ENCODE data around the gene TMEM53.

- no peak for TF ChIP-seq CTCF (IDR thresholded peaks at IDR 0.05)
- TF ChIP-seq, protein P1, sequence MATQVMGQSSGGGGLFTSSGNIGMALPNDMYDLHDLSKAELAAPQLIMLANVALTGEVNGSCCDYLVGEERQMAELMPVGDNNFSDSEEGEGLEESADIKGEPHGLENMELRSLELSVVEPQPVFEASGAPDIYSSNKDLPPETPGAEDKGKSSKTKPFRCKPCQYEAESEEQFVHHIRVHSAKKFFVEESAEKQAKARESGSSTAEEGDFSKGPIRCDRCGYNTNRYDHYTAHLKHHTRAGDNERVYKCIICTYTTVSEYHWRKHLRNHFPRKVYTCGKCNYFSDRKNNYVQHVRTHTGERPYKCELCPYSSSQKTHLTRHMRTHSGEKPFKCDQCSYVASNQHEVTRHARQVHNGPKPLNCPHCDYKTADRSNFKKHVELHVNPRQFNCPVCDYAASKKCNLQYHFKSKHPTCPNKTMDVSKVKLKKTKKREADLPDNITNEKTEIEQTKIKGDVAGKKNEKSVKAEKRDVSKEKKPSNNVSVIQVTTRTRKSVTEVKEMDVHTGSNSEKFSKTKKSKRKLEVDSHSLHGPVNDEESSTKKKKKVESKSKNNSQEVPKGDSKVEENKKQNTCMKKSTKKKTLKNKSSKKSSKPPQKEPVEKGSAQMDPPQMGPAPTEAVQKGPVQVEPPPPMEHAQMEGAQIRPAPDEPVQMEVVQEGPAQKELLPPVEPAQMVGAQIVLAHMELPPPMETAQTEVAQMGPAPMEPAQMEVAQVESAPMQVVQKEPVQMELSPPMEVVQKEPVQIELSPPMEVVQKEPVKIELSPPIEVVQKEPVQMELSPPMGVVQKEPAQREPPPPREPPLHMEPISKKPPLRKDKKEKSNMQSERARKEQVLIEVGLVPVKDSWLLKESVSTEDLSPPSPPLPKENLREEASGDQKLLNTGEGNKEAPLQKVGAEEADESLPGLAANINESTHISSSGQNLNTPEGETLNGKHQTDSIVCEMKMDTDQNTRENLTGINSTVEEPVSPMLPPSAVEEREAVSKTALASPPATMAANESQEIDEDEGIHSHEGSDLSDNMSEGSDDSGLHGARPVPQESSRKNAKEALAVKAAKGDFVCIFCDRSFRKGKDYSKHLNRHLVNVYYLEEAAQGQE (IDR thresholded peaks at IDR 0.05; ENCODE audit: insufficient read depth in 1 of 2, low read depth in 2 of 2, low read length in 1 of 2), result no peak
- TF ChIP-seq TCF7L2 (IDR thresholded peaks at IDR 0.05; ENCODE audit: low read depth, low read length), result no peak
Measured at GRCh38 chr1:44604157-44604955, 69.9 kb downstream of the TMEM53 start.
